ENCODE results near the gene PXMP2. TPM values are rescaled to one million over a fixed set of nuclear protein-coding genes. Genes with fewer than 3 reads are reported as not detected.

The PXMP2 gene
- total RNA-seq, 1 donor from 2014 or later, result 16.9 TPM

DNA sequence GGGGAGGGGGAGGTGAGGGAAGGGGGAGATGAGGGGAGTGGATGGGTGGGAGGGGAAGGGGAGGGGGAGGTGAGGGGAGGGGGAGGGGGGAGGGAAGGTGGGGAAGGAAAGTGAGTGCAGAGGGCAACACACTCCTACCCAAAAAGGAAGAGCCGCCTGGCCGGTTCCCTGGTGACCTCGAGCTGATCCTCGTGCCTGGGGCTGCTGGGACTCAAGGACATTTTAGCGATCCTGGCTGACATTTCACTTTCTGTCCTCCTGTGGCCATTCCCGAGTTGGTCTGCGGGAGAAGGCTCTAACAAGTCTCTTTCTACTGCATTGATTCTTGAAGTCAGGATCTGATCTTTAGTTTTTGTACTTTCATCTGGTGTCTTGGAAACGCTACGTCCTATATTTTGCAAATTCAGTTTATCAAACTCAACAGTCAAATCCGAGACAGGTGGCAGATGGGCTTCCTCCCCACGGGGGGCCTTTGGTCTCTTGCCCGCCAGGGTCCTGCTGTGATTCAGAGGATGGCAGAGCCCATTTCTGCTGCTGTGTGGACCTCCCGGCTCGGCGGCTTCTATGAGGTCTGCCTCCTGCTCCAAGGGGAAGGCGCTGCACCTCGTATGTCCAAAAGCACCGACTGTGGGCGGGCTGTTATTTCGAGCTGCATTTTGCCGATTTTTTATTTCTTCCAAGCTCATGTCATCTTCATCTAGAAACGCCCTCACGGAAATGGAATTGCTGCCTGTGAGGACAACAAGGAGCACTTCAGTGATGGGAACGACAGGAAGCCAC is 42.3 kb downstream of the PXMP2 start:
- intact Hi-C loops (cut with DNase I), result no loop called here
- TF ChIP-seq, protein P1, sequence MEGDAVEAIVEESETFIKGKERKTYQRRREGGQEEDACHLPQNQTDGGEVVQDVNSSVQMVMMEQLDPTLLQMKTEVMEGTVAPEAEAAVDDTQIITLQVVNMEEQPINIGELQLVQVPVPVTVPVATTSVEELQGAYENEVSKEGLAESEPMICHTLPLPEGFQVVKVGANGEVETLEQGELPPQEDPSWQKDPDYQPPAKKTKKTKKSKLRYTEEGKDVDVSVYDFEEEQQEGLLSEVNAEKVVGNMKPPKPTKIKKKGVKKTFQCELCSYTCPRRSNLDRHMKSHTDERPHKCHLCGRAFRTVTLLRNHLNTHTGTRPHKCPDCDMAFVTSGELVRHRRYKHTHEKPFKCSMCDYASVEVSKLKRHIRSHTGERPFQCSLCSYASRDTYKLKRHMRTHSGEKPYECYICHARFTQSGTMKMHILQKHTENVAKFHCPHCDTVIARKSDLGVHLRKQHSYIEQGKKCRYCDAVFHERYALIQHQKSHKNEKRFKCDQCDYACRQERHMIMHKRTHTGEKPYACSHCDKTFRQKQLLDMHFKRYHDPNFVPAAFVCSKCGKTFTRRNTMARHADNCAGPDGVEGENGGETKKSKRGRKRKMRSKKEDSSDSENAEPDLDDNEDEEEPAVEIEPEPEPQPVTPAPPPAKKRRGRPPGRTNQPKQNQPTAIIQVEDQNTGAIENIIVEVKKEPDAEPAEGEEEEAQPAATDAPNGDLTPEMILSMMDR (IDR thresholded peaks at IDR 0.05), result no peak
- ATAC-seq (no peak), DNase-seq (peak; percentile 35)
- H3K27ac ChIP-seq, result no peak overlapping the region
- no peaks in the 10 kb centered on the region for H3K27me3 ChIP-seq (ENCODE audit: low read depth)
- no peaks in the 10 kb centered on the region for H3K9me3 ChIP-seq
- no peak overlapping the region for H3K4me3 ChIP-seq
- H3K36me3 ChIP-seq, result peaks cover 84% of the 10 kb centered on the region
- no peaks in the 10 kb centered on the region for H3K4me1 ChIP-seq

DNA sequence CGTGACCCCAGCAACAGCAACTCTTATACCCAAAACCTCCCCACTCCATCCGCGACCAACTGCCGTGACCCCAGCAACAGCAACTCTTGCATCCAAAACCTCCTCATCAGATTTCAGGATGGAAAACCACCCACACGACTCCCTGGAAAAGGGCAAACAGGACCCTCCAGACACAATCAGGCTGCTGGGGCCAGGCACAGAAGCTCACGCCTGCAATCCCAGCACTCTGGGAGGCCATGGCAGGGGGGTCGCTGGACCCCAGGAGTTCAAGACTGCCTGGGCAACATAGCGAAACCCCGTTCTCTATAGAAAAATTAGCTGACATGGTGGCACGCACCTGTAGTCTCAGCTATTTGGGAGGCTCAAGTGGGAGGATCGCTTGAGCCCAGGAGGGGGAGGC is 43.0 kb downstream of the PXMP2 start:
- Histone ChIP-seq H3K27me3 (ENCODE audit: low read depth) (no peaks in the 10 kb centered on the region), H3K4me3 (no peak overlapping the region), H3K27ac (no peak overlapping the region), H3K4me1 (no peaks in the 10 kb centered on the region), H3K36me3 (peaks cover 84% of the 10 kb centered on the region), H3K9me3 (no peaks in the 10 kb centered on the region)
- DNase-seq (peak; percentile 4), ATAC-seq (no peak)
- TF ChIP-seq, protein P1 (IDR thresholded peaks at IDR 0.05), result no peak
- intact Hi-C loops (cut with DNase I), result no loop called here

DNA sequence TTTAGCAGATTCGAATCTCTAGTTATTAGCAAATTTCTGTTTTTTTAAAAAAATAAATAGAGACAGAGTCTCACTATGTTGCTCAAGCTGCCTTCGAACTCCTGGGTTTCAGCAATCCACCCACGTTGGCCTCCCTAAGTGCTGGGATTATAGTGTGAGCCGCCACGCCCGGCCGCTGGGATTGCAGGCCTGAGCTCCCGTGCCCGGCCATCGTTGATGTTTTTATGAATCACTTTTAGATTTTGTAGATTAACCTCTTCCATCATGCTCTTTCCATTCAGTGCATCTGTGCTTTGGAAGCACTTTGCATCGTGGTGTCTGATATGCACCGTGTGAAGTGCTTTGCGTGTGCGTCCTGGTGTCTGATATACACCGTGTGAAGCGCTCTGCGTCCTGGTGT is 44.2 kb downstream of the PXMP2 start:
- intact Hi-C loops (cut with DNase I), result no loop called here
- no peaks in the 10 kb centered on the region for H3K9me3 ChIP-seq
- H3K27ac ChIP-seq, result no peak overlapping the region
- no peak overlapping the region for H3K4me3 ChIP-seq
- no peaks in the 10 kb centered on the region for H3K27me3 ChIP-seq (ENCODE audit: low read depth)
- H3K4me1 ChIP-seq, result no peaks in the 10 kb centered on the region
- H3K36me3 ChIP-seq, result peaks cover 84% of the 10 kb centered on the region
- ATAC-seq, result no peak
- DNase-seq, result peak; percentile 10
- TF ChIP-seq, protein P1 (IDR thresholded peaks at IDR 0.05), result no peak

DNA sequence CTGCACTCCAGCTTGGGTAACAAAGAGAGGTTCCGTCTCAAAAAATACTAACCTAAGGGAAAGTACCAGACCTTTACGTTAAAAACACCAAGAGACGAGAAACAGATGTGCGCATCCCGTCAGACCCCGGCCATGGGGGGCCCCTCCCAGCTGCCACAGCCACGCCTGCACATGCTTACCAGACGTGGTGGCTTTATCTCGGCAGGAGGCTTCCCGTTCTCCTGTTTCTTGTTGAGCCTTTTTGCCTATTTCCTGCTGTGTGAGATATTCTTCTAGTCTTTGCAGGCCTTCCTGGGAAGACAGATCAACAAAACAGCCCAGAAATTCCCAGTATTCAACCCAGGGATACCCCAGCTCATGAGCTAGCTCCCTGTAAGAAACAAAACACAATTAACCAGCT is 46.8 kb downstream of the PXMP2 start:
- Histone ChIP-seq H3K9me3 (no peaks in the 10 kb centered on the region), H3K4me1 (no peaks in the 10 kb centered on the region), H3K36me3 (peaks cover 85% of the 10 kb centered on the region), H3K4me3 (no peak overlapping the region), H3K27me3 (ENCODE audit: low read depth) (no peaks in the 10 kb centered on the region), H3K27ac (no peak overlapping the region)
- peak; percentile 12 for DNase-seq
- ATAC-seq, result no peak
- TF ChIP-seq, protein P1 (IDR thresholded peaks at IDR 0.05), result no peak
- intact Hi-C loops (cut with DNase I), result no loop called here

DNA sequence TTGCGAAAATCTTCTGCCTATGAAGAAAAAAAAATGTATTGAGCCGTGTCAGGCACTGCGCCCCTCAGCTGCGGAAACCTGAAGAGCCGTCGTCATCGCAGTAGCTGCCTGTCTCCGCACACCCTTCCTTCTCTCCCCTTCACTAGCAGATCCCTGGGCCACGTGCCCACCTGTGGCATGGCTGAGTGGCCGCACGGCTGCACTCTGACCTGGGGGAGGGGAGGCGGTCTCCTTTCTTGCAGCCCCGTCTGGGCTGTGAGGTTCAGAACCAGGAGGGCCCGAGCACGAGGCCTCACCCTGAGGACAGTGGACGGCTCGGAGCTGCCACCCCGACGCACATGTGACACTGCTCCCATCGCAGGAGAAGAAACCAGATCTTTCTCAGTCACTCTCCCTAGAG is 48.1 kb downstream of the PXMP2 start:
- peak in 1 of 2 donors; percentile 17 for ATAC-seq
- intact Hi-C loops (cut with DNase I), result no loop called here
- Histone ChIP-seq H3K9me3 (no peaks in the 10 kb centered on the region), H3K36me3 (peaks cover 88% of the 10 kb centered on the region), H3K27me3 (ENCODE audit: low read depth) (no peaks in the 10 kb centered on the region), H3K4me3 (no peak overlapping the region), H3K4me1 (no peaks in the 10 kb centered on the region), H3K27ac (no peak overlapping the region)
- DNase-seq, result peak; percentile 31
- TF ChIP-seq, protein P1 (IDR thresholded peaks at IDR 0.05), result no peak
